ENCODE measurements around the gene NPHP4.

DNA sequence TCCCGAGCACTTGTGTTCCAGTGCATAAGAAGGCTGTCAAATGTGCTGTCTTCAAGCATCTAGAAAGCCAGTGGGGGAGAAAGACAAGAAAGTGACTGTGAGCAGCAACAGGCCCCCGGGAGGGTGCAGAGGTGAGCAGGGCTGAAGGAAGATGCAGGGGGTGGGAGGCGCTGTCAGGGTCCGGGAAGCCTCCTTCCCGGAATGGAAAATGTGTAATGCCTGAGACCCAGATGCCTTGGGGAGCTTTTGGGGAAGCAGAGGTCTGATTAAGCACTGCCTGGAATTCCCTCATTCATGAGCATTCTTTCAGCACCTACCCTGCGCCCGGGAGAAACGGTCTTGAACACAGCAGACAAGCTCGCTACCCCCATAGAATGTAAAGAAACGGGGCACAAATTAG, 1.3 kb downstream of the NPHP4 start:
- TF ChIP-seq PATZ1 (CRISPR knock-in tag; IDR thresholded peaks at IDR 0.05; ENCODE audit: borderline replicate concordance) (no peak), SNAI2 (CRISPR knock-in tag; IDR thresholded peaks at IDR 0.05) (no peak)
